Measurements from ENCODE around the gene NIPAL4.

NIPAL4 gene

GRCh38 chr5:157447201-157447637, 12.8 kb upstream of the NIPAL4 start:
- H4K20me1 ChIP-seq (ENCODE audit: insufficient read depth, low read length), result no peaks in the 10 kb centered on the region
- no peaks in the 10 kb centered on the region for H3K27me3 ChIP-seq (ENCODE audit: insufficient read depth, low read length)
- no peak overlapping the region for H3K4me3 ChIP-seq (ENCODE audit: low read depth, low read length, poor library complexity, severe bottlenecking)
- TF ChIP-seq EZH2 (IDR thresholded peaks at IDR 0.05; ENCODE audit: borderline replicate concordance, low read length), result no peak
- no peak for TF ChIP-seq CTCF (IDR thresholded peaks at IDR 0.05; ENCODE audit: low read length)
- no peak overlapping the region for H3K4me2 ChIP-seq (ENCODE audit: low read length)
- H3K9me3 ChIP-seq (ENCODE audit: low read length), result no peaks in the 10 kb centered on the region
- H2AFZ ChIP-seq (ENCODE audit: low read length), result no peak overlapping the region
- H3K4me1 ChIP-seq (ENCODE audit: insufficient read depth, low read length, severe bottlenecking), result no peaks in the 10 kb centered on the region
- no peaks in the 10 kb centered on the region for H3K9me2 ChIP-seq (ENCODE audit: low read depth, low read length)
- no peaks in the 10 kb centered on the region for H3F3A ChIP-seq (ENCODE audit: insufficient read depth, low read length)
- no peak overlapping the region for H3K9ac ChIP-seq (ENCODE audit: low read length)
- H3K36me3 ChIP-seq (ENCODE audit: insufficient read depth, low read length), result no peaks in the 10 kb centered on the region
- no peaks in the 10 kb centered on the region for H3K79me2 ChIP-seq (ENCODE audit: insufficient read depth, low read length)
- no peak overlapping the region for H3K27ac ChIP-seq (ENCODE audit: low read depth, low read length, poor library complexity, severe bottlenecking)

GRCh38 chr5:157449011-157449723, 10.8 kb upstream of the NIPAL4 start:
- no peaks in the 10 kb centered on the region for H3K79me2 ChIP-seq (ENCODE audit: insufficient read depth, low read length)
- H3K9ac ChIP-seq (ENCODE audit: low read length), result no peak overlapping the region
- no peak overlapping the region for H3K4me2 ChIP-seq (ENCODE audit: low read length)
- no peaks in the 10 kb centered on the region for H4K20me1 ChIP-seq (ENCODE audit: insufficient read depth, low read length)
- no peaks in the 10 kb centered on the region for H3K9me2 ChIP-seq (ENCODE audit: low read depth, low read length)
- no peak overlapping the region for H2AFZ ChIP-seq (ENCODE audit: low read length)
- no peak for TF ChIP-seq EZH2 (IDR thresholded peaks at IDR 0.05; ENCODE audit: borderline replicate concordance, low read length)
- TF ChIP-seq CTCF (IDR thresholded peaks at IDR 0.05; ENCODE audit: low read length), result no peak
- H3K4me3 ChIP-seq (ENCODE audit: low read depth, low read length, poor library complexity, severe bottlenecking), result no peak overlapping the region
- no peaks in the 10 kb centered on the region for H3F3A ChIP-seq (ENCODE audit: insufficient read depth, low read length)
- no peaks in the 10 kb centered on the region for H3K4me1 ChIP-seq (ENCODE audit: insufficient read depth, low read length, severe bottlenecking)
- no peaks in the 10 kb centered on the region for H3K27me3 ChIP-seq (ENCODE audit: insufficient read depth, low read length)
- no peaks in the 10 kb centered on the region for H3K36me3 ChIP-seq (ENCODE audit: insufficient read depth, low read length)
- no peaks in the 10 kb centered on the region for H3K9me3 ChIP-seq (ENCODE audit: low read length)
- no peak overlapping the region for H3K27ac ChIP-seq (ENCODE audit: low read depth, low read length, poor library complexity, severe bottlenecking)

GRCh38 chr5:157450024-157450423, 10.0 kb upstream of the NIPAL4 start:
- H3F3A ChIP-seq (ENCODE audit: insufficient read depth, low read length), result no peaks in the 10 kb centered on the region
- no peak overlapping the region for H3K9ac ChIP-seq (ENCODE audit: low read length)
- H4K20me1 ChIP-seq (ENCODE audit: insufficient read depth, low read length), result no peaks in the 10 kb centered on the region
- no peaks in the 10 kb centered on the region for H3K9me2 ChIP-seq (ENCODE audit: low read depth, low read length)
- H3K79me2 ChIP-seq (ENCODE audit: insufficient read depth, low read length), result no peaks in the 10 kb centered on the region
- no peak overlapping the region for H3K4me3 ChIP-seq (ENCODE audit: low read depth, low read length, poor library complexity, severe bottlenecking)
- H3K36me3 ChIP-seq (ENCODE audit: insufficient read depth, low read length), result no peaks in the 10 kb centered on the region
- H3K9me3 ChIP-seq (ENCODE audit: low read length), result no peaks in the 10 kb centered on the region
- H2AFZ ChIP-seq (ENCODE audit: low read length), result no peak overlapping the region
- TF ChIP-seq CTCF (IDR thresholded peaks at IDR 0.05; ENCODE audit: low read length) (no peak), EZH2 (IDR thresholded peaks at IDR 0.05; ENCODE audit: borderline replicate concordance, low read length) (no peak)
- H3K4me2 ChIP-seq (ENCODE audit: low read length), result no peak overlapping the region
- no peaks in the 10 kb centered on the region for H3K27me3 ChIP-seq (ENCODE audit: insufficient read depth, low read length)
- H3K27ac ChIP-seq (ENCODE audit: low read depth, low read length, poor library complexity, severe bottlenecking), result no peak overlapping the region
- no peaks in the 10 kb centered on the region for H3K4me1 ChIP-seq (ENCODE audit: insufficient read depth, low read length, severe bottlenecking)

Measured in OCI-LY1 (cell line).